ENCODE measurements around the gene TEFM. TPM values are rescaled to one million over a fixed set of nuclear protein-coding genes. Genes with fewer than 3 reads are reported as not detected.

The TEFM gene
- total RNA-seq, 1 experiment from 2014 or later: 13.0 TPM

DNA sequence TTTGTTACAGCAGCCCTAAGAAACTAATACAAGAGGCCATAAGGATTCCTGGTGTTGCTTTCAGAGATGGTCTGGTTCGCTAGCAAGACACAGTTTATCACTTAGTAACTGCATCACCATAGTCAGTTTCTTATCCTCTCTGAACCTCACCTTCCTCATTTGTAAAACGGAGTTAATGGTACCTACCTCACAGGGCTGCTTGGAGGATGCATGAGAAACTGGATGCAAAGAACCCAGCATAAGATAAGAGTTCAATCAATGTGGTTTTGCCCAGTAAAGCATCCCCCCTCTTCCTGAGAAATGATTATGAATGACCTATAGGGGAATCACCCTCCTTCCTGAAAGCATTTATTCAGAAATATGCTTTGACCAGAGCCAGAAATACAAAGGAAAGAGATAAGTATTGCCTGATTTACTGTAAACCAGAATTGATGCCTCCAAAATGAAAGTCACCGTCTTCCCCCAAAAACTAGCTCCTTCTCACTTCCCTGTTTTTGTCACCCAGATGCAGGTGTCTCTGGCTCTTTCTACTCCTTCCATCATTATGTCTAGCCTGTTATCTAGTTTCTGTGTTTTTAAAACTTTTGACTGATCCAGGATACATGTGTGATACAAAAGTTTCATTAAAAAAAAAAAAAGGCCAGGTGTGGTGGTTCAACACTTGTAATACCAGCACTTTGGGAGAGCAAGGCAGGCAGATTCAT lies 2.8 kb upstream of the TEFM start:
- no peak overlapping the region for H3K4me3 ChIP-seq (ENCODE audit: low read depth in 2 of 2, low read length in 2 of 2)
- no peaks in the 10 kb centered on the region for H3K27me3 ChIP-seq (ENCODE audit: control insufficient read depth, insufficient read depth, low read length)
- POLR2A ChIA-PET: no interaction called here
- in situ Hi-C loops (cut with HindIII; ENCODE audit: low pct_unique_long_range_greater_than_20kb, low sequenced_read_pairs): no loop called here
- BruUV-seq (replicated peaks): no TSS peak
- no peak overlapping the region for H3K27ac ChIP-seq (ENCODE audit: low read length)
- no peaks in the 10 kb centered on the region for H3K9me3 ChIP-seq (ENCODE audit: control insufficient read depth, insufficient read depth, low read depth, low read length)
- intact Hi-C loops (cut with micrococcal nuclease; ENCODE audit: unreplicated experiment): loop anchor here (5.0 kb wide), 1 partner anchor 63 kb away; the partner anchor contains the start of gene RNF135
- no peak for ATAC-seq
- DNase-seq (ENCODE audit: low read depth, low spot score): no peak
- CTCF ChIA-PET: no interaction called here
- H3K4me1 ChIP-seq (ENCODE audit: control insufficient read depth, insufficient read depth, low read length): no peaks in the 10 kb centered on the region
- TF ChIP-seq POLR2AphosphoS5 (IDR thresholded peaks at IDR 0.05; ENCODE audit: low read depth, low read length) (no peak), CTCF (IDR thresholded peaks at IDR 0.05) (no peak)
- H3K36me3 ChIP-seq (ENCODE audit: control insufficient read depth, insufficient read depth, low read length): no peaks in the 10 kb centered on the region; the same call in 1 of the 2 replicates

- H3K4me3 ChIP-seq (ENCODE audit: low read depth in 2 of 2, low read length in 2 of 2): peak overlapping the region; percentile 88 to 99
- TSS peak; percentile 74 for BruUV-seq (replicated peaks)
- no peaks in the 10 kb centered on the region for H3K4me1 ChIP-seq (ENCODE audit: control insufficient read depth, insufficient read depth, low read length)
- peak; percentile 73 for ATAC-seq
- CTCF ChIA-PET: no interaction called here
- no peaks in the 10 kb centered on the region for H3K27me3 ChIP-seq (ENCODE audit: control insufficient read depth, insufficient read depth, low read length)
- H3K36me3 ChIP-seq (ENCODE audit: control insufficient read depth, insufficient read depth, low read length): peaks cover 3% of the 10 kb centered on the region; the same call in 1 of the 2 replicates
- H3K9me3 ChIP-seq (ENCODE audit: control insufficient read depth, insufficient read depth, low read depth, low read length): no peaks in the 10 kb centered on the region
- H3K27ac ChIP-seq (ENCODE audit: low read length): peak overlapping the region; percentile 95
- in situ Hi-C loops (cut with HindIII; ENCODE audit: low pct_unique_long_range_greater_than_20kb, low sequenced_read_pairs) (no loop called here), intact Hi-C loops (cut with micrococcal nuclease; ENCODE audit: unreplicated experiment) (loop anchor here (5.0 kb wide), 1 partner anchor 67 kb away; the partner anchor contains the start of gene RNF135)
- TF ChIP-seq TCF7L2 (IDR thresholded peaks at IDR 0.05; ENCODE audit: low read depth, low read length): no peak
- no peak for TF ChIP-seq POLR2AphosphoS5 (IDR thresholded peaks at IDR 0.05; ENCODE audit: low read depth, low read length)
- no peak for TF ChIP-seq SIN3A (IDR thresholded peaks at IDR 0.05; ENCODE audit: borderline replicate concordance, insufficient read depth, low read depth, low read length)
- no peak for TF ChIP-seq REST (IDR thresholded peaks at IDR 0.05; ENCODE audit: insufficient read depth in 1 of 2, low read depth in 2 of 2, low read length in 1 of 2)
- TF ChIP-seq CTCF (IDR thresholded peaks at IDR 0.05): no peak
- POLR2A ChIA-PET: no interaction called here
- no peak for DNase-seq (ENCODE audit: low read depth, low spot score)
These were observed 317 bp downstream of the TEFM start for GRCh38 chr17:30905742-30906100.

Data from Panc1 (cell line).